ENCODE measurements around the gene RNF213. TPM values are rescaled to one million over a fixed set of nuclear protein-coding genes. Genes with fewer than 3 reads are reported as not detected.
"Not testable (repeated sequence)": the region's sequence is repeated elsewhere in the genome, so short reads cannot be mapped to it uniquely, and the experiment has no call there.

Gene RNF213
- total RNA-seq, 1 donor from 2014 or later = 63.0 TPM

DNA sequence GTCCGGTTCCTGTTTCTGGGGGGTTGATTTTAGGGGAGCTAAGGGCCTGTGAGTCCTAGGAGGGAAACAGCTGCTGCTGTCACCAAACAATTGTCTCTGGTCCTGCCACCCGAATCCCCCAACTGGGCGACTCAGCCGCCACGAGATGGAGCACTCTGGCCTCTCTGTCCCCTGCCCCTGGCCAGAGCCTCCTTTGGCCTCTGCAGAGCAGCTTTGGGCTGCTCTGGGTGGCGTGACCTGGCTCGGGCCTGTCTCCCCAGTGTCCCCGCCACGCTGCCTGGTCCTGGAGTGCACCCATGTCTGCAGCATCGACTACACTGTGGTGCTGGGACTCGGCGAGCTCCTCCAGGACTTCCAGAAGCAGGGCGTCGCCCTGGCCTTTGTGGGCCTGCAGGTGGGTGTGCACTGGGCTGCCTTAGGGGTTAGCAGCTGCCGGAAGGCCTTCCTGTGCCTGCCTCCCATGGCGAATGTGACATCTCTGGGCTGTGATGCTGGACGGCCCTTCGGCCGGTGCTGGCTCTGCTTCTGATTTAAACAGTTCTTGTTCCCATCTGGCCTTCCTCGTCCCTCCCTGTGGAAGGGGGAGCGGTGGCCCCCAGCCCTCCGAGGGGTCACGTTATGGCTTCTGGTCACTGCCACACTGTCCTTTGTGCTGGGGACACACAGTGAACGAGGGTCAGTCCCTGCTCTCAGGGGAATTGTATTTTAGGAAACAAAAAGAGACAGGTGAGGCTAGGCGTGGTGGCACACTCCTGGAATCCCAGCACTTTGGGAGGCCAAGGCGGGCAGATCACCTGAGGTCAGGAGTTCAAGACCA is 11.6 kb upstream of the RNF213 start:
- DNase-seq (ENCODE audit: low read depth in 2 of 2) = no peak

DNA sequence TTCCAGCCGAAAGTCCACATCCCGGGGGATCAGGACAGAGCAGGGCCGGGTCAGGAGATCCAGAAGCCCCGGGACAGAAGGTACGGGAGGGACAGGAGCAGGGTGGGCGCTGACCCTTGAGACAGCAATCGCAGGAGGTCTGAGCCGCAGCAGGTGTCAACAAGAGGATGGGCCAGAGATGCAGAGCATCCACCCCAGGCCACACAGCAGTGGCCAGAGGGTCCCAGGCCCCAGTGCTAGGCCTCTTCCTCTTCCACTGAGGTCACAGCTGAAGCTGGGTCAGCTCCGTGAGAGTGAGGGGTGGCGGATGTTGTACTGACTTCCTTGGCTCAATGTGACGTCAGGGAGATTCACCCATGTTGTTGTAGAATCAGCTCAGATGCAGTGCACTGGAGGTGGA is 8.7 kb upstream of the RNF213 start:
- no peak for DNase-seq (ENCODE audit: low read depth in 2 of 2)

DNA sequence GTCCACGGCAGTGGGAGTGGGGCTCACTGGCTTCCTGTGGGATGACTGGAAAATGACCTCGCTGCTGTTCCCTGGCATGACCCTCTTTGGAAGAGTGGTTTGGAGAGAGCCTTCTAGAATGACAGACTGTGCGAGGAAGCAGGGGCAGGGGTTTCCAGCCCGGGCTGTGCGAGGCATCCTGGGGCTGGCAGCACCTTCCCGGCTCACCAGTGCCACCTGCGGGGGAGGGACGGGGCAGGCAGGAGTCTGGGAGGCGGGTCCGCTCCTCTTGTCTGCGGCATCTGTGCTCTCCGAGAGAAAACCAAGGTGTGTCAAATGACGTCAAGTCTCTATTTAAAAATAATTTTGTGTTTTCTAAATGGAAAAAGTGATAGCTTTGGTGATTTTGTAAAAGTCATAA is 7.8 kb upstream of the RNF213 start:
- DNase-seq (ENCODE audit: low read depth in 2 of 2) = peak in 1 of 2 donors; percentile 39

DNA sequence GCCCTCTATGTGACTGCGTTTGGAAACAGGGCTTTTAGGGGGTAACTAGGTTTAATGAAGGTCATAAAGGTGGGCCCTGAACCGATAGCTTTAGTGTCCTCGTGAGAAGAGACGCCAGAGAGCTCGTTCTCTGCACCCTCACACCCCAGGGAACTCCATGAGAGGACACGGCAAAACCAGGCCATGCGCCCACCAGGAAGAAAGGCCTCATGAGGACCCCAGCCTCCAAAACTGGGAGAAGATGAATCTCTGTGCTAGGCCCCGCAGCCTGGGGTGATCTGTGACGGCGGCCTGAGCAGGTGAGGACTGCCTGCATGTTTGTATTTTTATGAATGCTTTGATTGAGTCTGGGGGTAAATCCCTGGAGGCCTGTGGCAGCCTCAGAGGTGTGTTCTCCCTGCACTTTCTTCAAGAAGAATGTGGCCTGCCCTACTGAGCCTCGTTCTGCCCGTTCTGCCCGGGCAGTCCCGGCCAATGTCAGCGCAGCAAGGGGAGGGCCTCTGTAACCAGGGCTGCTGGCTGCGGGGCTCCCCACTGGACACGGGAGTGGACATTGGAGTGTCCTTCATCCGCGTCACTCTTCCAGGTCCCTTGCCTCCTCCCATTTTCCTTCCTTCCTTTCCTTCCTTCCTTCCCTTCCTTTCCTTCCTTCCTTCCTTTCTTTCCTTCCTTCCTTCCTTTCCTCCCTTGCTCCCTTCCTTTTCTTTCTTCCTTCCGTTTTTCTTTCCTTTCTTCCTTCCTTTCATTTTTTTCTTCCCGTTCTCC is 6.8 kb upstream of the RNF213 start:
- DNase-seq (ENCODE audit: low read depth in 2 of 2) = no peak

DNA sequence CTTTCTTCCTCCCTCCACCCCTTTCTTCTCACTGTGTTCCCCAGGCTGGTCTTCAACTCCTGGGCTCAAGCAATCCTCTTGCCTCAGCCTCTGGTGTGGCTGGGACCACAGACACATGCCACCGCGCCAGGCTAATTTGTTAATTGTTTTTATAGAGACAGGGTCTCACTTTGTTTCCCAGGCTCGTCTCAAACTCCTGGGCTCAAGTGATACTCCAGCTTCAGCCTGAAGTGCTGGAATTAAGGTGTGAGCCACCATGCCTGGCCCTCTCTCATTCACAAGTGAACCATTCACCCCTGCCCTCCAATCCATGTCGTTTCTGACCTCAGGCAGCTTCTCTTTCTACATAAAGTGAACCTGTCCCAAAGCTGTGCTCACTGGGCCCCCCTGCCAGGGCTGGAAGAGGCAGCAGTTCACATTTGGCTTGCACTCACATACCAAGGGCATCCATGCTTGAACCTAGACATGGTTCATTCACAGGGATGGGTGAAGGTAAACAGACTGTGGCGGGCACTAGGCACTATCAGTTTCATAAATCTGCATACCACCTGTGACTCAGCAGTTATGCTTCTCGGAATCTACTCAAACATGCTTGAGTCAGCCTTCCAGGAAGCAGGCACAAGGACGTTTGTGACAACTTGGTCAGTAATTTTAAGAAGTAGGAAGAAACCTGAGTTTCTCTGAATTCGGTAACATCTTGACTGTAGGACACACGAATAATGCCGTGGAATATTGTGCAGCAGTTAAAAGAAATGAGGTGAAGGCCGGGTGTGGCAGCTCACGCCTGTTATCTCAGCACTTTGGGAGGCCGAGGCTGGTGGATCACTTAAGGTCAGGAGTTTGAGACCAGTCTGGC is 6.0 kb upstream of the RNF213 start:
- peak in 1 of 2 donors; percentile 83 for DNase-seq (ENCODE audit: low read depth in 2 of 2)

DNA sequence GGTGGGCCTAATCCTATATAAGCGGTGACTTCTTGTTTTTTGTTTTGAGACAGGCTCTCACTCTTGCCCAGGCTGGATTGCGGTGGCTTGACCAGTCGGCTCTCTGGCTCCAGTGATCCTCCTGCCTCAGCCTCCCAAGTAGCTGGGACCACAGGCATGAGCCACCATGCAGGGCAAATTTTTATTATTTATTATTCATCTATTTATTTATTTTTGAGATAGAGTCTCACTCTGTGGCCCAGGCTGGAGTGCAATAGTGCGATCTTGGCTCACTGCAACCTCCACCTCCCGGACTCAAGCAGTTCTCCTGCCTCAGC is 4.7 kb upstream of the RNF213 start:
- no peak for DNase-seq (ENCODE audit: low read depth in 2 of 2)

DNA sequence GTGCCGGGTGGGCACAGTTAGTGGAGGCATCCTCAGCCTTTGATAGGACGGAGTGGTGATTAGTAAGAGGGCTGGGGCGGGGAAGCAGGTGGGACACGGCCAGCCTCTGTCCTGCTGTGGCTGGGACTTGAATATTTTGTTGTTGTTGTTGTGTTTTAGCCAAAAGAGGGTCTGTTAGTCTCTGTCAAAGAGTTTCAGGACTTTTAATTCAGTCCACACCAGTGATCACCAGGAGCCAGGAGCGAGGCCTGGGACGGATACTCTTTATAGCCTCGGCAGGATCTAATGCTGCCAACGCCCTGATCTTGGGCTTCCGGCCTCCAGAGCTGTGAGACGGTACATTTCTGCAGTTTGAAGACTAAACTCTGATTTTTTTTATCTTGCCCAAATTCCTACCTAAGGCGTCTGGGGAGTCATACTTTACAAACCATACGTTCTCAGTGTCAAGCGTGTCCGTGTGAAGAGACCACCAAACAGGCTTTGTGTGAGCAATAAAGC is 2.9 kb upstream of the RNF213 start:
- DNase-seq (ENCODE audit: low read depth in 2 of 2) = no peak

DNA sequence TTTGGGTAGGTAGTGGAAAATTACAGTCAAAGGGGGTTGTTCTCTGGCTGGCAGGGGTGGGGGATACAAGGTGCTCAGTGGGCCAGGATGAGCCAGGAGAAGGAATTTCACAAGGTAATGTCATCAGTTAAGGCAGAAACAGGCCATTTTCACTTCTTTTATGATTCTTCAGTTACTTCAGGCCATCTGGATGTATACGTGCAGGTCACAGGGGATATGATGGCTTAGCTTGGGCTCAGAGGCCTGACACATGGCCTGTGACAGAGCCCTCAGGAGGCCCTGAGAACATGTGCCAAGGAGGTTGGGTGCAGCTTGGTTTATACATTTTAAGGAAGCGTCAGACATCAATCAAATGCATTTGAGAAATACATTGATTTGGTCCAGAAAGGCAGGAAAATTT is 2.4 kb upstream of the RNF213 start:
- not testable (repeated sequence) for DNase-seq (ENCODE audit: low read depth in 2 of 2)

DNA sequence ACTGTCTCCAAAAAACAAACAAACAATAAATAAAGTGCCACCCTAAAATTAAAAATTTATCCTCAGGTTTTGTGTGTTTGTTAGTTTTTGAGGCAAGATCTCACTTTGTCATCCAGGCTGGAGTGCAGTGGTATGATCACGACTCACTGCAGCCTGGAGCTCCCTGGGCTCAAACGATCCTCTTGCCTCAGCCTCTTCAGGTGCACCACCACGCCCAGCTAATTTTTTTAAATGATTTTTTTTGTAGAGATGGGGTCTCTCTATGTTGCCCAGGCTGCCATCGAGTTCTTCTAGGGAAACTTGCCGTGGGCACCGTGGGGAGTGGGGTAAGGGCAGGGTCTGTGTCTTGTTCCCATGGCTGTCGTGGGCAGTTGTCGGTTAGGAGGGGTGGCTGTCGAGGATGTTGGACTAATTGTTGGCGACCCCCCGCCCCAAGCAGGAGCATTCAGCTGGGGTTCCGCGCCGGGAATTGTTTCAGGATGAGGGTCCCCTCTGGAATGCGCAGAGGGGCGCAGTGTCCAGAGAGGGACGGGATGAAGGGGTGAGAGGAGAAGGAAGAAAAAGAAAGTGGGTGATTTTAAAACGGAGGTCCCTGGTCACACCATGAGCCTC is 1.1 kb upstream of the RNF213 start:
- DNase-seq (ENCODE audit: low read depth in 2 of 2) = no peak

DNA sequence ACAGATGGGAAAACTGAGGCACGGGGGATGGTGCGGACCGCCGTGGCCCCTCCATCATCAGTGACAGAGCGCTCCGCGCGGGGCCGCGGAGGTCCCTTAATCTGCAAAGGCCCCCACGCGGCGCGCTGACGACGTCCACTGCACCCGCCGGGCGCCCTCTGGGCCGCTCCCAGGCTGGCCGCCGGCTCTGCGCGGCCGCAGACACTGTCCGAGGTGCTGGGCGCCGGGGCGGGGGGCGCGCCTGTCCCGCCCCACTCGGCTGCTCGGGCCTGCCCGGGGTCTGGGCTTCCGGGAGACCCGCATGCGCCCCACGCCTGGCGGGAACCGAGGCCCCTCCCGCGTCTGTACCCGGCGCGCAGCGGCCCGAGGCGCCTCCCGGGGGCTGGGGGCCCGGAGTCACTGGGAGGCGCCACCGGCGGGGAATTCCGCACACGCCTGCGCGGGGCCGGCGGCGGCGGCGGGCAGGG is 550 bp upstream of the RNF213 start:
- peak in 1 of 2 donors; percentile 75 for DNase-seq (ENCODE audit: low read depth in 2 of 2)

DNA sequence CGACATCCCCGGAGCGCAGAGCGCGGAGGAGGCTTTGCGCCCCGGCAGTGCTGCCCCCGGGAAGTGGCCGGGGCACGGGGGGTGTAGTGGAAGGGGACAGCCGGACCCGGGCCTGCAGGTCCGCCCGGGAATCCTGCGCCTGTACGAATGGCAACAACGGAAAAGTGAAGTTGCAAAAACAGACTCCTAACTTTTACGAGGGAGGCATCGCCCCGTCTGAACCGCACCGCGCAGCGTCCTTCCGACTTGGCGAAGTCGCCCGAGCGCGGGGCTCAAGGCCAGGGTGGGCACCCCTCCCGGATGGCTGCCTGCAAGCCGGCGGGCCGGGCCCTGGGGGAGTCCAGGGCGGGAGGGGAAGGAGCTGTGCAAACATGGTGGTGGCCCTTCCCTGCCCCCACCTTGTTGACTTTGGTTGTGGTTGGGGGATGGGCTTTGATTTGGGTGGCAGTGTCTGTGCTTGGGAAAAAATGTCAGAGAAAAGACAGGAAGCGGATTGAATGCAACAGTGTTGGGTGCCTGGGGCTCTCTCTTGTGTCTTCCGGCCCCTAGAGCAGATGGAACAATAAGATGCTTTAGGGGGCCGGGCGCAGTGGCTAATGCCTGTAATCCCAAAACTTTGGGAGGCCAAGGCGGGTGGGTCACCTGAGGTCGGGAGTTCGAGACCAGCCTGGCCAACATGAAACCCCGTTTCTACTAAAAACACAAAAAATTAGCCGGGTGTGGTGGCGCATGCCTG is 675 bp downstream of the RNF213 start:
- peak in 1 of 2 donors; percentile 64 for DNase-seq (ENCODE audit: low read depth in 2 of 2)

DNA sequence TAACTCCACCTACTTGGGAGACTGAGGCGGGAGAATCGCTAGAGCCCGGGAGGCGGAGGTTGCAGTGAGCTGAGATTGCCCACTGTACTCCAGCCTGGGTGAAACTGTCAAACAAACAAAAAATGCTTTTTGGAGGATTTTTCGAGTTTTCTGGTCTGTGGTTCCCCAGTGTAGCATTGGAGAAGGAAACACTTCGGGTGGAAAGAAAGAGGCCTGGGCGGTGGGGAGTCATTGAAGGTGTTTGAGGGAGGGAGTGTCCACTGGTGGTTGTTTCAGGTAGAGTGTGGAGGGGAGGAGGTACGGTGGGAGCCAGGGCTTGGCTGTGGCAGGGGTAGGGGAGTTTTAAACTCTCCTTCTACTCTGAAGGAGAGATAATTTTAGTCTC is 1.2 kb downstream of the RNF213 start:
- no peak for DNase-seq (ENCODE audit: low read depth in 2 of 2)

DNA sequence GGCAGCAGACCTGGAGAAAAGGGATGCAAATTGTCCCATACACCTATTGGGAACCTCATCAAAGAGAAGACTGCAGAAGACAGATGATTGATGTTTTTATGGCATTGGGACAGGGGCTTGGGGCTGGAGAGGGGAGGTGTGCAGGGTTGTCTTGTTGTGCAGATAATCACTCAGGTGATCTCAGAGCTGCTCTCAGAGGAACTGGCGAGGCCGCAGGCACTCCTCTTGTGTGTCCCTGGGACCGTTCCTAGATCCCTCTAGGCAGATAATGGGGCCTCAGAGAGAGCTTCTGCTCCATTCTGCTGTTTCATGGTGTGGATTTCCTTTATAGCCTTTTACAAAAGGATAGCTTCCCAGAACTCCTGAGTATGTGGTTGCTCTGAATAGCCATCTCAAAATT is 1.6 kb downstream of the RNF213 start:
- DNase-seq (ENCODE audit: low read depth in 2 of 2) = no peak

DNA sequence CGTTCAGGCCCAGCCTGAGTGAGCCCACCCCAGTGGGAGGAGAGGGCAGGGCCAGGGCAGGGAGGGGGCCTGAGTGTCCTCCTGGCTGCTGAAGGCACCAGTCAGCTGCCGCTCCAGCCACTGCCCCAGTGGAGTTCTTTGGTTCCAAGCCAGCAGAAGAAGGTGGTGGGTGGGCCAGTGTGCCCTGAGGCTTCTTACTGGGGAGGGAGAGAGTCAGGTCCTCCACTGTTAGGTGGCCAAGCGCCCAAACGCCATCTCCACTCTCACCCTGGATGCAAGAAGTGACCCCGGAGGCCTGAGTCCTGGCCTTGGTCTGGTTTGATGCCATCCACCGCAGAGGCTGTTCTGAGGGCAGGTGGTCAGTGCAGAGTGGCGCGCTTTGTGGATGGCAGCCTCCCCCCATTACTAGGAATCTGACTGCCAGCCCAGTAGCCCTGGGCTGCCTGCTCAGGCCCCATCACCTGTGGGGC is 2.2 kb downstream of the RNF213 start:
- no peak for DNase-seq (ENCODE audit: low read depth in 2 of 2)

DNA sequence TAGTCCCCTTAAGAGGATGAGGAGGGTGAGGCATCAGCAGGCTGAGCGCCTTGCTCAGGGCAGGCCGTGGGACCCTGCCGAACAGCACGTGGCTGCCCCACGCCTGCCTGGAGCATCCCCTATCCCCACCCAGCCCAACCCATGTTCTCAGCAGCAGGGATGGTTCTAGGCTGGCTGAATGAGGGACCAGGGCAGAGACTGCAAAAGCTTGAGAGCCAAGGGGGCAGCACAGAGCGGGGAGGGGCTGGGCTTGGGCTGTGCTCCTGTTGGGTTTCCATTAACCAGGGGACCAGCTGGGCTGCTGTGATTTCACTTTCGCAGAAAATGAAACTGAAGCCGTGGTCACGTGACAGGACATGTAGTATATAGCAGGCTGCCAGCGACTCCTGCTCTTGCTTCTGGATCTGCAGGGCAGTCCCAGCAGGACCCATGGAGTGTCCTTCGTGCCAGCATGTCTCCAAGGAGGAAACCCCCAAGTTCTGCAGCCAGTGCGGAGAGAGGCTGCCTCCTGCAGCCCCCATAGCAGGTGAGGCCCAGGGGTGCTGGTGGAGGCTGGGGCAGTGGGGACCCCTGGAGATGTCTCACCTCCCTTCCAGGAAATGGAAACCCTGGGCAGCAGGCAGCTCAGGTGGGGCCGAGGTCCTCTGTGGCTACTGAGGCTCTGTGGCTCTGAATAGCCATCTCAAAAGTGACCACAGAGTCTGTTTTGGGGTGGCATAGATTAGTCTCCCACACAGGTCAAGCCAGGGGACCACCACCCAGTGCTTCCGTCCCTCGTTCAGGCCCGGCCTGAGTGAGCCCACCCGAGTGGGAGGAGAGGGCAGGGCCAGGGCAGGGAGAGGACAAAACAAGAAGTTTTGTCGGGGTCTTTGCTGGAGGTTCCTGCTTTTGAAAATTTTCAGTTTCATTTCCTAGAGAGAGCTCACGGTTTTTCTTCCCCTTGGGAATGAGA is 2.9 kb downstream of the RNF213 start:
- DNase-seq (ENCODE audit: low read depth in 2 of 2) = peak; percentile 89 to 90

DNA sequence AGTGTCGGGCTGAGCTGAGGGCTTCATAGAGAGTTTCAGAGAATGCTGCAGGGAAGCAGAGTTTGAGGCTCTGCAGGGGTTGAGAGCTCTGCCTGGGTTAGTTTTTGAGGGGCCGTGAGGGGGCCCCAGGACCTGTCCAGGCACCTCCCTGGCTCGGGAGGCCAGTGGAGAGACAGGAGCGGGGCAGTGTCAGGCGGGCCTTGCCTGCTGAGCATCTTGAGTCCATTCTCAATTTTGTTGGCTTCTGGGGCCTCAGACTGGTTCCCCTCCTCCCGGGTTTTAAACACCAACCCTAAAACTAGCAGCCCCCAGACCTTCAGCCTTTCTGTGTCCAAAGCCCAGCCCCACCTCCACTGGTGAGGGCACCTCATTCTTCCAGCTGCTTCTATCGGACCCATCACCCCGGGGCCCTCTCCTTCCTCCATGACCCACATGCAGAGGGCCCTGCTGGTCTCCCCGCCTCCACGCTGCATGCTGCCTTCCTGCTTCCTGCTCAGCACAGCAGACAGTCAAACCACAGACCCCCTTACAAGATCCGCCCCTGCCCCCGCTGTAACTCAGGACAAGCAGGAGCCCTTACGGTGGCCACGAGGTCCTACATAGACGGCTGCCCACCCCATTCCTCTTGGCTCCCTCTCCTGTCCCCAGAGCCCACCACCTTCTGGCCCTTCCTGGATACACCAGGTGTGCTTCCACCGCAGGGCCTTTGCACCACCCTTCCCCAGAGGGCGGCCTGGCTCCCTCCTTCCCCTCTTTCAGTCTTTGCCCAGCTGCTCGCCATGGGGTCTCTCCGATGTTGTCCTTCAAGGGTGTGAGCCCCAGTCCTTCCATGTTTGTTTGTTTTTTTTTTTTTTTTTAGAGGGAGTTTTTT is 3.8 kb downstream of the RNF213 start:
- DNase-seq (ENCODE audit: low read depth in 2 of 2) = no peak

DNA sequence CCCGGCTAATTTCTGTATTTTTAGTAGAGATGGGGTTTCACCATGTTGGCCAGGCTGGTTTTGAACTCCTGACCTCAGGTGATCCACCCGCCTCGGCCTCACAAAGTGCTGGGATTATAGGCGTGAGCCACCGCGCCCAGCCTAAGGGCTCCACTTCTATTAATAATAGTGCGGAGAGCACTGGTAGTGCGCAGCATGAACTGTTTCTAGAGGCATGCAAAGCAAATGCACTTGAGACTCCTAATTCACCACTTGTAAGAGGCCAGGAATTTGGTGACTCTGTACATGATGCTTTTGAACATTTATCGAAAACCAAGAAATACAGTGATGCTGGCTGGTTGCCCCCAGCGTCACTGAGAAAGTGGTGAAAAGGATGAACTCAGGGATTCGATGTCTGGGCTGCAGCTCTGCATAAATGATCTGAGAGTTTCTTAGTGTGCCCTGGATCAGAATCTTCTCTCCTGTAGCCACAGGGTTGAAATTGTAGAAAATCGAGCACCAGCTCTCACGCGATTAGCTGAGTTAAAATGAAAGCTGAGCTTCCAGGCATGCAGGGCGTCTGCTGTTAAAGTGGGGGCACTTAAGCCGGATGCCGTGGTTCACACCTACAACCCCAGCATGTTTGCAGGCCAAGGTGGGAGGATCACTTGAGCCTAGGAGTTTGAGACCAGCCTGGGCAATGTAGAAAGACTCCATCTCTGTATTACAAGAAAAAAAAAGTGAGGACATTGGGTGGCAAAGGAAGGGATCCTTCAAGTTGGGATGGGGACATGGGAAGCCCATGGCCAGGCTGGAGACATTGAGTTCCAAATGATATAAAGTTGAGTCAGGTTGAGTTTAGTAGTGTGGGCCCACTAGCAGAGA is 4.8 kb downstream of the RNF213 start:
- DNase-seq (ENCODE audit: low read depth in 2 of 2) = no peak
